OCI-LY7 (cell line): ENCODE results near the gene LDLRAD1. TPM values are rescaled to one million over a fixed set of nuclear protein-coding genes. Genes with fewer than 3 reads are reported as not detected.

Experiments used
- BruUV-seq: library from RNA; stranded (reverse); fragments of 400-500 nt; replicated peaks from 2 replicates; lab custom pipeline; 2021; lab: Mats Ljungman, UMichigan
- CTCF ChIA-PET: fragments of 300-600 bp; sonication (Branson Sonifier 250); formaldehyde crosslinking; loops from one replicate; lab custom pipeline; 2022; ENCODE audit warnings: antibody characterized with exemption; ENCODE audit not compliant: unreplicated experiment; lab: Charles Lee
- POLR2A ChIA-PET: fragments of 300-600 bp; sonication (Branson Sonifier 250); formaldehyde crosslinking; loops from one replicate; lab custom pipeline; 2022; ENCODE audit warnings: antibody characterized with exemption; lab: Charles Lee
- DNase-seq: peaks from one replicate; pipeline ENCODE4 v3.0.0-alpha.2; 2015; ENCODE audit warnings: low spot score
- H2AFZ ChIP-seq: fragments of 200-600 bp; sonication (generic), shearing (Covaris generic); 2 replicates; pipeline ENCODE4 v1.6.1; 2014; ENCODE audit warnings: mild to moderate bottlenecking, antibody characterized with exemption, low read length, moderate library complexity
- H3K27ac ChIP-seq: fragments of 200-600 bp; sonication (generic); 2 replicates; pipeline ENCODE4 v1.5.1; 2014; ENCODE audit warnings: mixed run types, low read depth, mild to moderate bottlenecking, moderate library complexity, low read length, inconsistent platforms; ENCODE audit not compliant: poor library complexity, severe bottlenecking
- H3K36me3 ChIP-seq: fragments of 200-600 bp; sonication (generic); 2 replicates; pipeline ENCODE4 v1.6.1; 2014; ENCODE audit warnings: mild to moderate bottlenecking, antibody characterized with exemption, low read length, moderate library complexity, mixed read lengths; ENCODE audit not compliant: insufficient read depth
- H3K4me1 ChIP-seq: fragments of 200-600 bp; sonication (generic); 2 replicates; pipeline ENCODE4 v1.5.1; 2014; ENCODE audit warnings: mild to moderate bottlenecking, low read length; ENCODE audit not compliant: insufficient read depth, poor library complexity, severe bottlenecking
- H3K4me2 ChIP-seq: fragments of 200-600 bp; sonication (generic); 2 replicates; pipeline ENCODE4 v1.6.1; 2014; ENCODE audit warnings: mild to moderate bottlenecking, low read length
- H3K4me3 ChIP-seq: fragments of 200-600 bp; sonication (generic); 2 replicates; pipeline ENCODE4 v1.5.1; 2014; ENCODE audit warnings: mild to moderate bottlenecking, low read depth, low read length; ENCODE audit not compliant: poor library complexity, severe bottlenecking
- H3K79me2 ChIP-seq: fragments of 200-600 bp; sonication (generic); 2 replicates; pipeline ENCODE4 v1.6.1; 2016; ENCODE audit warnings: low read depth, mild to moderate bottlenecking, low read length, moderate library complexity, mixed read lengths; ENCODE audit not compliant: insufficient read depth
- H3K9me2 ChIP-seq: fragments of 200-600 bp; sonication (generic); 2 replicates; pipeline ENCODE4 v1.6.1; 2016; ENCODE audit warnings: mild to moderate bottlenecking, low read length, mixed read lengths; ENCODE audit not compliant: insufficient read depth
- H3K9me3 ChIP-seq: fragments of 200-600 bp; sonication (generic); 2 replicates; pipeline ENCODE4 v1.6.1; 2014; ENCODE audit warnings: mild to moderate bottlenecking, mixed run types, low read length, mixed read lengths
- H4K20me1 ChIP-seq: fragments of 200-600 bp; sonication (generic); 2 replicates; pipeline ENCODE4 v1.6.1; 2014; ENCODE audit warnings: mild to moderate bottlenecking, antibody characterized with exemption, low read length, moderate library complexity, mixed read lengths; ENCODE audit not compliant: insufficient read depth
- EZH2phosphoT487 ChIP-seq: fragments of 200-600 bp; sonication (generic); IDR thresholded peaks from 2 replicates; pipeline ENCODE4 v1.6.1; 2018; ENCODE audit warnings: low read depth, borderline replicate concordance, mild to moderate bottlenecking, mixed run types, antibody characterized with exemption, low read length, moderate library complexity, mixed read lengths
- intact Hi-C: fragments of 100-400 bp; cut with micrococcal nuclease; formaldehyde crosslinking; loops from one replicate; pipeline ENCODE4 v1.10.0; 2022; ENCODE audit not compliant: unreplicated experiment
- total RNA-seq, 2 experiments: library from RNA; depleted of rRNA in 1 of 2; stranded (reverse); fragments of >200 nt in 1 of 2; shearing (Covaris generic) in 1 of 2; gene quantifications; 2 replicates each; pipeline ENCODE4 v1.2.3, GENCODE V29; 2014 to 2022
- TF ChIP-seq, protein P1 (sequence below): fragments of 200-600 bp; sonication (generic); conservative IDR thresholded peaks from 2 replicates; pipeline ENCODE4 v1.5.1; 2014; ENCODE audit warnings: mild to moderate bottlenecking, antibody characterized with exemption, low read length, moderate library complexity, mixed read lengths

The LDLRAD1 gene
- total RNA-seq, 2 experiments from 2014 or later: not detected

DNA sequence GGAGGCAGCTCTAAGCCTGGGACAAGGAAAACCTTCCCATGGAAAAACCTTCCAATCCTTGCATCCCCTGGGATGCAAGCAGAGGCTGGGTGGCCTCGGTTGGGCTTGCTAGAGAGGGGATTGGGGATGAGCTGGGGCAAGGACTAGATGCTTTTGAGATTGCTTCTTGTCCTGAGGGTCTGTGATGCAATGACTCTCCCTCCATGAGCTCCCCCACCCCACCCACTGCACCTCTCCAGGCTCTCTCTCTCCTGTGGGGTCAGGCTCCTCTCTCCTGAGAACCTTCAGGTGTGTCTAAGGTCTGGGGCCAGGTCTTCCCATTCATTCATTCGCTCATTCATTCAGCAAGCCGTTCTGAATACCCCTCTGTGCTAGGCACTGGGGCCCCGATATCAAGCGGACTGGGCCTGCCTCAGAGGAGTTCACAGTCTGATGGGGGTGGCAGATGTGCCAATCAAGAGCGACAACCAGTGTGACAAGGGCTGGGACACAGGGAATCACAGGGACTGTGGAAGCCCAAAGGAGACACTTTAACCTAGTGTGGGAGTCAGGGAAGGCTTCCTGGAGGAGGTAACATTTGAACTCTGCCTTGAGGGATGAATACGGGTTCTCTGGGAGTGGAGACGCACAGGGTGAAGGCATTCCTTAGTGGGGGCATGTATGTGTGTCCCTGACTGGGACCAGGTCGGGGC, 6.5 kb downstream of the LDLRAD1 start:
- TF ChIP-seq EZH2phosphoT487: no peak
- TF ChIP-seq, protein P1, sequence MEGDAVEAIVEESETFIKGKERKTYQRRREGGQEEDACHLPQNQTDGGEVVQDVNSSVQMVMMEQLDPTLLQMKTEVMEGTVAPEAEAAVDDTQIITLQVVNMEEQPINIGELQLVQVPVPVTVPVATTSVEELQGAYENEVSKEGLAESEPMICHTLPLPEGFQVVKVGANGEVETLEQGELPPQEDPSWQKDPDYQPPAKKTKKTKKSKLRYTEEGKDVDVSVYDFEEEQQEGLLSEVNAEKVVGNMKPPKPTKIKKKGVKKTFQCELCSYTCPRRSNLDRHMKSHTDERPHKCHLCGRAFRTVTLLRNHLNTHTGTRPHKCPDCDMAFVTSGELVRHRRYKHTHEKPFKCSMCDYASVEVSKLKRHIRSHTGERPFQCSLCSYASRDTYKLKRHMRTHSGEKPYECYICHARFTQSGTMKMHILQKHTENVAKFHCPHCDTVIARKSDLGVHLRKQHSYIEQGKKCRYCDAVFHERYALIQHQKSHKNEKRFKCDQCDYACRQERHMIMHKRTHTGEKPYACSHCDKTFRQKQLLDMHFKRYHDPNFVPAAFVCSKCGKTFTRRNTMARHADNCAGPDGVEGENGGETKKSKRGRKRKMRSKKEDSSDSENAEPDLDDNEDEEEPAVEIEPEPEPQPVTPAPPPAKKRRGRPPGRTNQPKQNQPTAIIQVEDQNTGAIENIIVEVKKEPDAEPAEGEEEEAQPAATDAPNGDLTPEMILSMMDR: no peak
- ChIA-PET CTCF (interaction anchor here (0.6 kb wide), 1 partner anchor 116 kb away, joined by 3 read pairs; no protein-coding TSS in a partner anchor), POLR2A (no interaction called here)
- H3K27ac ChIP-seq: no peak overlapping the region
- H3K36me3 ChIP-seq: no peaks in the 10 kb centered on the region
- H3K4me2 ChIP-seq: no peak overlapping the region
- no peaks in the 10 kb centered on the region for H3K79me2 ChIP-seq
- no peaks in the 10 kb centered on the region for H3K9me2 ChIP-seq
- intact Hi-C loops: no loop called here
- no TSS peak for BruUV-seq
- H3K4me1 ChIP-seq: no peaks in the 10 kb centered on the region
- no peaks in the 10 kb centered on the region for H3K9me3 ChIP-seq
- H3K4me3 ChIP-seq: no peak overlapping the region
- no peak overlapping the region for H2AFZ ChIP-seq
- H4K20me1 ChIP-seq: no peaks in the 10 kb centered on the region
- DNase-seq: no peak

DNA sequence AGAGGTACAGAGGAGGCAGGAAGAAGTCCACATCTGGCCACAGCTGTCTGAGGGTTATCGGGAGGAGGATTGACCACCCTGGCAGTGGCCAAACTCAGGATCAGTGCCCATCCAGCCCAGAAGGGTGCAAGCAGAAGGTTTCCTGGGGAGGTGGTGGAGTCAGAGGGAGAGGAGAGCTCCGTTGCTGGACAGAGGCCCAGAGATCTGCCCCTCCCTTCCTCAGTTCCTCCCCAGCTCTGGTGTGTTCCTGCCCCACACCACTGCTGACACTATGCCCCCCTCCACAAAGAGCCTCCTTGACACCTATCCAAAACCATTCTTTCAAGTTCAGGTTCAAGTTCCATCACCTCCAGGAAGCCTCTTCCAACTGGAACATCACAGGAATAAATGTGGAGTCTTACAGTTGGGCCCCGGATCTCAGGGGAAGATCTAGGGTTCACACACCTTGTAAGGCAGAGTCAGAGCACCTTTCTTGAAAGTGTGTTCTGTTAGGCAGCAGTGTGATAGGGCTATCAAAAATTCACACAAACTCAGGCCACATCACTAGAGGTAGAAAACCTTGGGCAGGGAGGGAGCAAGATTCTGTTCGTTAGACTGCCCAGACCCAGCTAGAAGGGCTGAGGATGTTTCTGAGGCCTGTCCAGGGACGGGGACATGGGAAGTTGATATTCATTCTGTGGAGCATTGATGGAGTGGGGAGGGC, 7.4 kb downstream of the LDLRAD1 start:
- no peak overlapping the region for H3K27ac ChIP-seq
- intact Hi-C loops: no loop called here
- no peaks in the 10 kb centered on the region for H3K36me3 ChIP-seq
- TF ChIP-seq, protein P1: no peak
- TF ChIP-seq EZH2phosphoT487: no peak
- BruUV-seq: no TSS peak
- no peaks in the 10 kb centered on the region for H3K79me2 ChIP-seq
- H3K4me3 ChIP-seq: no peak overlapping the region
- H3K9me3 ChIP-seq: no peaks in the 10 kb centered on the region
- CTCF ChIA-PET: no interaction called here
- H3K9me2 ChIP-seq: no peaks in the 10 kb centered on the region
- no peak overlapping the region for H3K4me2 ChIP-seq
- H4K20me1 ChIP-seq: no peaks in the 10 kb centered on the region
- POLR2A ChIA-PET: no interaction called here
- no peak for DNase-seq
- H2AFZ ChIP-seq: no peak overlapping the region
- no peaks in the 10 kb centered on the region for H3K4me1 ChIP-seq

DNA sequence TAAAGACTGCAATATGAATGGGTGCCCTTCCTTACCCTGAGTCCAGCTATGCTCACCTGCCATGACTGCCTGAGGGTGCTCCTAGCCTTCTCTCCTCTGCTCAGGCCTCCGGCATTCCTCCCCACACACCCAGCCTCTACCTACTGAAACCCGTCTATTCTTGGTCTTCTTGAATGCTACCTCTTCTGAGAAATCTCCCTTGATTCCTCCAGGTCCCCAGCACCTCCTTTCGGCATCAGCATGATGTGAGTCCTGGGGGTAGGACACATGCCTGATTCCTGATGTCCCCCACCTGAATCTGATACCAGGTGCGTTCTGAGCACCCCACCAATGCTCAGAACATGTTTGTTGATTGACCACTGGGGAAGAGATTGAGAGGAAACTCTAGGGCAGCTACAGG, 8.6 kb downstream of the LDLRAD1 start:
- Histone ChIP-seq H3K4me2 (no peak overlapping the region), H2AFZ (no peak overlapping the region), H3K4me1 (no peaks in the 10 kb centered on the region), H3K9me3 (no peaks in the 10 kb centered on the region), H3K9me2 (no peaks in the 10 kb centered on the region), H3K4me3 (no peak overlapping the region), H3K36me3 (no peaks in the 10 kb centered on the region), H3K79me2 (no peaks in the 10 kb centered on the region), H4K20me1 (no peaks in the 10 kb centered on the region), H3K27ac (no peak overlapping the region)
- TF ChIP-seq EZH2phosphoT487: no peak
- TF ChIP-seq, protein P1: no peak
- BruUV-seq: no TSS peak
- POLR2A ChIA-PET: no interaction called here
- intact Hi-C loops: no loop called here
- no peak for DNase-seq
- CTCF ChIA-PET: no interaction called here
